Skin epidermis (tissue), 12 donors: ENCODE data around the gene TUBB1.

Source experiments
- H3K27ac ChIP-seq, 21 experiments: fragments of 200-600 bp; sonication (generic) in 11 of 21; one replicate each; pipeline ENCODE4 v1.5.0; 2020; ENCODE audit warnings: mild to moderate bottlenecking in 3 of 21, inconsistent platforms in 2 of 21, moderate library complexity in 2 of 21
- H3K4me3 ChIP-seq, 7 experiments: fragments of 200-600 bp; sonication (generic) in 2 of 7; one replicate each; pipeline ENCODE4 v1.5.0; 2020; ENCODE audit warnings: inconsistent platforms in 2 of 7, mild to moderate bottlenecking in 2 of 7, moderate library complexity in 1 of 7

TUBB1 gene

DNA sequence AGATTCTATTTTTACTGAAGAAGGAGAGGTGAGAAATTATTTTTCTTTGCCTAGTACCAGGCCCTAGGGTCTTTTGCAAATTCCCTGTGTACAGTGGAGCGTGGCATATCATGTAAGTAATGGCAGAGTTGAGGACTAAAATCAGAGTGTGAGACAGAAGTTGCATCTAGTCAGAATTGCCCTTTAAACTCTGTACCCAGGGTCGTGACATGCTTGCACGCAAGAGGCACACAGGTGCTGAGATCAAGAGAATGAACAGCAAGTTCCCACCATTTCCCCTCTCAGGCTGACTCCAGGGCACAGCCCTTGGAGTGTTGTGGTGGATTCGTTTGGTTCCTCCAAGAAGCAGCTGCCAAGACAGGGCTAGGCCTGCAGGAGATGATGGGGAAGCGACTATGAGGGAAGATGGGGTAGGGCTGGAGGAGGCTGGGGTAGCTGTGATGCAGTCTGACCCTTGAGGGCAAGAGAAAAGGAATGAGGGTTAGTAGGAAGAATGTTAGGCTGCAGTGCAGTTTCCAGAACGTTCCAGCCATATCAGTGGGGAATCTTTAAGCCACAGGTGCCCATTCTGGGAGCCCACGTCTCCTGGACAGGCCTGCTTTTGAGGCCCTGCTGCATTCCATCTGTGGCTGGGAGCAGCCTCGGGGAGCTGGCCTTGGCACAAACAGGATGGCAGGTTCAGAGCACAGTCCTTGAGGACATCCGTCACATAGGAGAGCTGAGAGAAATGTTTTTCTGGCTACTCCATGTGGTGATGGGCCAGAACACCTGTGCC is 31.3 kb upstream of the TUBB1 start:
- Histone ChIP-seq H3K4me3 (no peak overlapping the region), H3K27ac (no peak overlapping the region)

DNA sequence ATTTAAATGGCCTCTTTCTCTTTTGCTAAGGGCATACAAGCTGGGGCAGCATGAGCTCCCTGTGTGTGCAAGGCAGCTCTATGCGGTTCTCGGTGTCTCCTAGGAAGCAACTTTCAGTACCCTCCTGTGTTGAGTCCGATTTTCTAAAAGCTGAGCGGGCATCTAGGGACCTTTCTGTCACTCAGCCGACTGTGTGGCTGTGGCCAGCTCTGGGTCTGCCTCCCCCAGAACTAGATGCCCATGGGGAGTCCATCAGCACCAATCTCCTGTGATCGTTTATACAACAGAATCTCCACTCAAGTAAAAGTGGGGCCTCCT is 30.7 kb upstream of the TUBB1 start:
- H3K27ac ChIP-seq = no peak overlapping the region

DNA sequence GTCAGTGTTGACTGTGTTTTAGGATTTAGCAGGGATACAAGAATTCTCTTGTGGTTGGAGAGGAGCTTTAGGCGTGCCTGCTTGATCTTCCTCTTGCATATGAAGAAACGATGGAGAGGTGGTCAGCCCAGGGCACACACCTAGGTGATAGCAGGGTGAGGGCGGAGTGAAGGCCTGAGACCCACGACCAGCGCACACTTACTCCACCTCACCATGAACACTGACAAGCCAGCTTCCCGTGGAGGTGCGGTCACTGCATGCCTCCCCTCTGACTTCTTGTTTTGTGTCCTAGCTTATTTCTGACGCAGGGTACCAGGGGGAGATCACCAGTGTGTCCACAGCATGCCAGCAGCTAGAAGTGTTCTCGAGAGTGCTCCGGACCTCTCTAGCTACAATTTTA is 30.0 kb upstream of the TUBB1 start:
- no peak overlapping the region for H3K27ac ChIP-seq
- no peak overlapping the region for H3K4me3 ChIP-seq

More for the DNA sequence above, 30.7 kb upstream of the TUBB1 start:
- no peak overlapping the region for H3K4me3 ChIP-seq

DNA sequence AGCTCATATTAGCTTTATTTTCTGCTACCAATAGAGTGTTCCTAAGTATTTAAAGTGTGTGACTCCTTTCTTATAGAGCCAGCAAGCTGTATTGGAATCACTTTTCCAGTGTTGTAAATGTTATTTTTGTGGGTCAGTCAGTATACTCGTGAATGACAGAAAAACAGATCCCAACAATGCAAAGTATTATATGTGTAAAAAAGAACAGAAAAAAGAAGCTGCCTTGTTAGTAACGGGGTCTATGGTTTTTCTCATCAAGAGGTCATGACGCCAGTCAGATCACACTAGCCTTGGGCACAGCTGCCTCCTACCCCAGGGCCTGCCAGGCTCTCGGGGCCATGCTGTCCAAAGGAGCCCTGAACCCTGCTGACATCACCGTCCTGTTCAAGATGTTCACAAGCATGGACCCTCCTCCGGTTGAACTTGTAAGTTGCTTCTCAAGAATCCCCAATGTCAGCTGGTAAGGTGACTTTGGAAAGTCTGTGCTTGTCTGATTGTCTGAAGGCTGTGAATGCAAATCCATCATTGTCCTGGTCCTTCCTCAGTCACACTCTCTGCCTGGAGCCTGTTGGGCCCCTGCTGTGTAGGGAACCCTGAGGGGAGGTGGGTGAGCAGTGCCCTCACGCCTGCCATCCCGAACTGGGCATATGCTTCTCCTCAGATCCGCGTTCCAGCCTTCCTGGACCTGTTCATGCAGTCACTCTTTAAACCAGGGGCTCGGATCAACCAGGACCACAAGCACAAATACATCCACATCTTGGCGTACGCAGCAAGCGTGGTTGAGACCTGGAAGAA is 28.4 kb upstream of the TUBB1 start:
- no peak overlapping the region for H3K27ac ChIP-seq
- H3K4me3 ChIP-seq = no peak overlapping the region

DNA sequence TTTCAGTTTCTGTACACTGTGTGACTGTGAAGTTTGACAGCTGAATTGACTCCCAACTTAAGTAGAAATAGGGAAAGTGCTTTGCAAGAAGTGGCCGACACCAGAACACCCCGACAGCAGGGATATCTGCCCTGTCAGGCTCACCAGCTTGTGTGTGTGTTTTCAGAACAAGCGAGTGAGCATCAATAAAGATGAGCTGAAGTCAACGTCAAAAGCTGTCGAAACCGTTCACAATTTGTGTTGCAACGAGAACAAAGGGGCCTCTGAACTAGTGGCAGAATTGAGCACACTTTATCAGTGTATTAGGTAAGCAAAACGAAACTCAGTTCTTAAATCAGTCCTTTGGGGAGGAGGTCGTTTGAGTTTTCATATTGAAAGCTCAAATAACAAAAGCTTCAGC is 27.5 kb upstream of the TUBB1 start:
- H3K27ac ChIP-seq = no peak overlapping the region

DNA sequence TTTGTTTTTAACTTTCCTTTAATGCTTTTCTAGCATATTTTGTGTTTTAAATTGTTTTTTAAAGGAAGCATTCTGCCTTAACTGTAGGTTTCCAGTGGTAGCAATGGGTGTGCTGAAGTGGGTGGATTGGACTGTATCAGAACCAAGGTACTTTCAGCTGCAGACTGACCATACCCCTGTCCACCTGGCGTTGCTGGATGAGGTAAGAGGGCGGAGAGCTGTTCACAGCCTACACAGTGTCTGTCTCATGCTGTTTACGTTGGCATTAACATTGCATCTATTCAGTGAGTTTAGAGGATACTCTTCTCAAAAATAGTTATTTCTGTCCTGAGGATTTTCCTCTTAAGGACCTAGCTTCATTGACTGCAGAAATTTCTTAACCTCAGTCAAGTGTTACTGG is 26.3 kb upstream of the TUBB1 start:
- Histone ChIP-seq H3K27ac (no peak overlapping the region), H3K4me3 (no peak overlapping the region)

More for the DNA sequence above, 27.5 kb upstream of the TUBB1 start:
- H3K4me3 ChIP-seq = no peak overlapping the region

DNA sequence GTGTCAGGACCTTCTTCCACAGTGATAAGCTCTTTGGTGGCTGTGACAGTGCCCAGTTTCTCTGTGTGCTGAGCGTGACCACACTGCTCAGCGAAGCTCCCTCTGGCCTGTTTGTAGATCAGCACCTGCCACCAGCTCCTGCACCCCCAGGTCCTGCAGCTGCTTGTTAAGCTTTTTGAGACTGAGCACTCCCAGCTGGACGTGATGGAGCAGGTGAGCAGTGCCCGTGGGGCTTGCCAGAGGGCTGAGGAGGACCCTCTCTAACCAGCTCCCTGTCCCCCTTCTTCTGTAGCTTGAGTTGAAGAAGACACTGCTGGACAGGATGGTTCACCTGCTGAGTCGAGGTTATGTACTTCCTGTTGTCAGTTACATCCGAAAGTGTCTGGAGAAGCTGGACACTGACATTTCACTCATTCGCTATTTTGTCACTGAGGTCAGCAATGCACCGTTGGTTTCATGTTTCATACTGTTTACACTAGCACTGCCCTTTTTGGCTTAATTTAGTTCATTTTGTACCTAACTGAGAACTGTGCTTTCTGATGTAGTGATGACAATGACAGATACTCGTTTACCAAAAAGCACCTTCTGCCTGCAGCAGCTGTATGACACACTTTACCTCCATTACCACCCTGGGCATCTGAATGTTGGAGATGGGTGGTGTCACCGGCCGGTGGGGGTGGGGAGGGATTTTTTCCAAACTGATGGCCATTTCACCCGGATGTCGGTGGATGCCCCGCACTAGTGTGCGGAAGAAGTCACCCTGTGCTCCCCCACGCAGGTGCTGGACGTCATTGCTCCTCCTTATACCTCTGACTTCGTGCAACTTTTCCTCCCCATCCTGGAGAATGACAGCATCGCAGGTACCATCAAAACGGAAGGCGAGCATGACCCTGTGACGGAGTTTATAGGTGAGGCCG is 25.6 kb upstream of the TUBB1 start:
- Histone ChIP-seq H3K27ac (no peak overlapping the region), H3K4me3 (no peak overlapping the region)

DNA sequence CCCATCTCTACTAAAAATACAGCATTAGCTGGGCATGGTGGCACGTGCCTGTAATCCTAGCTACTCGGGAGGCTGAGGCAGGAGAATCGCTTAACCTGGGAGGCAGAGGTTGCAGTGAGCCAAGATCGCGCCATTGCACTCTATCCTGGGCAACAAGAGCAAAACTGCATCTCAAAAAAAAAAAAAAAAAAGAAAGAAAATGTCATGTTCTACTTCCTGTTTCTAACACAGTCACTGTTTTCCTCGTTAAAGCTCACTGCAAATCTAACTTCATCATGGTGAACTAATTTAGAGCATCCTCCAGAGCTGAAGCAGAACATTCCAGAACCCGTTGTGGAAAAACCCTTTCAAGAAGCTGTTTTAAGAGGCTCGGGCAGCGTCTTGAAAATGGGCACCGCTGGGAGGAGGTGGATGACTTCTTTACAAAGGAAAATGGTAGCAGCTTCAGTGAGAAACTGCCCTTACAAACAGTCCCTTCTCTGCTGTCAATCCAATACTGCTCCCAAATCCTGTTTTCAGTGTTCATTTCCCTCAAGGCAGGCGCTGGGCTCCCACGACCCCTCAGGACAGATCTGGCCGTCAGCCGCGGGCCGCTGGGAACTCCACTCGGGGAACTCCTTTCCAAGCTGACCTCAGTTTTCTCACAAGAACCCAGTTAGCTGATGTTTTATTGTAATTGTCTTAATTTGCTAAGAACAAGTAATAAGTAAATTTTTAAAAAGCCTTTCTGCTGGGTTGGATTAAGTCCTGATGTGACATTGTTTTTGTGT is 24.7 kb upstream of the TUBB1 start:
- Histone ChIP-seq H3K27ac (peak overlapping the region in 1 of 21 experiments; percentile 21), H3K4me3 (no peak overlapping the region)

DNA sequence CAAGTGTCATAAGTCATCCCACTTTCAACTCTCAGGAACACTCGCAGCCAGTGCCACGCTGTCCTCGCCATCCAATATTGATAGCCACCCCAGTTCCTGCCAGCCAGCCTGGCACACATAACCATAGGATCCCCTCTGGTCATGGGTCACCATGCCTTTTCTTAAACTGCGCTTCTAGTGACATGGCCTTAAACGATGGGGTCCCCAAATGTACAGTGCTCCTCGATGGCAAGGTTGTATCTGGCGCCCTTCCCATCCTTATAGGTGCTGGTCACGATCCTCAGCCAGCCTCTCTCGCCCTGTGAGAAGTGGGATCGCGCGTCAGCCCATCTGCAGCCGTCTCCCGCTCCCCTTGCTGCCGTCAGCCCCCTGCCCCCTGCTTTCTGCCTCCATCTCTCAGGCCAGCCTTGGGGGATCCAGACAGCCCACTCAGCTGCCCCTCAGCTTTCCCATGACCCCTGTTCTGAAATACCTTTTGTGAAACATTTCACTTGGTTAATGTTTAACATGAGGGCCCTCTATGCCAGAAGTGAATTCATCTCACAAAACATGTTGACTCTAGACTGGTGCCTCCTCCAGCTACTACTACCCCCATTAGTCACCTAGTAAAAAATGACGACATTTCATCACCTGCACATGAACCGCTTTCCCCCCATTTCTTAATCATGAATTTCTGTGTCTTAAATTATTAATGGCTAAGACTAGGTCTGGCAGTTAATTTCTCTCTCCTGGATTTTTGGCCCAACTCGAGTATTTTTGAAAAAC is 23.6 kb upstream of the TUBB1 start:
- H3K27ac ChIP-seq = no peak overlapping the region
- H3K4me3 ChIP-seq = no peak overlapping the region

DNA sequence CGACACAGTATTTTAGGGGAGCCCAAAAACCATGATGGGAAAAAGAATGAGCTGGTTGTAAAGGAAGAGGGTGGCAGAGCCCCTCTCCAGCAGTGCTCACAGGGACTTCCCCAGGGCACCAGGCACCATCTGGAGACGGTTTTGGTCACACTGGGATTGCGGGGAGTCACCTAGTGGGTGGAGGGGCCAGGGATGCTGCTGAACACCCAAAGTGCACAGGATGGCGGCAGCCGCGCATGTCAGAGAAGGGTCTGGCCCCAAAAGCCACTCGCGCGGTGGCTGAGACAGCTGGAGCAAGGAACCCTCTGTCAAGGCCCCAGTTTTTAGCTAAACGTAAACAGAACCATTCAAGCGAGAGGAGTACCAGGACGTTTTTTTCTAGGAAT is 23.0 kb upstream of the TUBB1 start:
- no peak overlapping the region for H3K27ac ChIP-seq
- no peak overlapping the region for H3K4me3 ChIP-seq

DNA sequence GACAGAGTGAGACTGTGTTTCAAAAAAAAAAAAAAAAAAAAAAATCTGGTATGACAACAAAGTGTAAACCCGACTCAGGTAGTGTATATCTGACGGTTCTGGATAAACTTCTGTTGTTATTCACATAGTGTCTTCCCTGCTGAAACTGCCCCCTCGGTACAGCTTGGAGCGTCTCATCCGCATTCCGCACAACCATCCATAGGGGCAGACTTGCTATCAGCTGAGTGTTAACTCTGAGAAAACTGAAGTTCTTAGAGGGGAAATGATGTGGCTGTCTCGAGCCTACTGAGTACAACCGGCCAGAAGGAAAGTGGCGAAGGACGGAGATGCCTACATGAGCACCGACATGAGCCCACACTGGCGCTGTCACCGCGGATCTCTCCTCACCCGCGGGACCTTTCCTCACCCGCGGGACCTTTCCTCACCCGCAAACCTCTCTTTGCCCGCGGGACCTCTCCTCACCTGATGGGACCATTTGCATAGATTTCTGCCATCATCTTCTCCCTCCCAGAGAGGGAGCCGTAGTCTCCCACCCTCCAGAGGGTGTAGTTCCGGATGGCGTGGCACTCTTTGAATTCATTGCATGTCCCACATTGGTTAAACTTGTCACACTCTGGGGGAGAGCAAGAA is 22.0 kb upstream of the TUBB1 start:
- no peak overlapping the region for H3K27ac ChIP-seq

DNA sequence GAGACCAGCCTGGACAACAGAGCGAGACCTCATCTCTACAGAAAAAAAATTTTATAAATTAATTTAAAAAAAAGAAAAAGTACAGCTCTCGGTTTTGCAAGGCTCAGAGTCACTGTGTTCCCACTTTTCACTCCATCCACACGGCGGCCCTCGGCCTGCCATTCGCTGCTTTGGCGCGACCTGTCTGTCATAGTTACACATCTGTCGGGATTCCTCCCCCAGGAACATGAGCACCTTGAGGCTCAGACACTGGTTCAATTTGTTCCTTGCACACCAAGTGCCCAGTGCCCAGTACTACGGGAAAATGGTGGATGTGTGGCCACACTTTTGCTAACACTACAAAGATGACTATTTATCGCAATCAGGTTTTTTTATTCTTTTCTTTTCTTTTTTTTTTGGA is 20.6 kb upstream of the TUBB1 start:
- H3K4me3 ChIP-seq = no peak overlapping the region
- H3K27ac ChIP-seq = no peak overlapping the region

More for the DNA sequence above, 22.0 kb upstream of the TUBB1 start:
- no peak overlapping the region for H3K4me3 ChIP-seq

DNA sequence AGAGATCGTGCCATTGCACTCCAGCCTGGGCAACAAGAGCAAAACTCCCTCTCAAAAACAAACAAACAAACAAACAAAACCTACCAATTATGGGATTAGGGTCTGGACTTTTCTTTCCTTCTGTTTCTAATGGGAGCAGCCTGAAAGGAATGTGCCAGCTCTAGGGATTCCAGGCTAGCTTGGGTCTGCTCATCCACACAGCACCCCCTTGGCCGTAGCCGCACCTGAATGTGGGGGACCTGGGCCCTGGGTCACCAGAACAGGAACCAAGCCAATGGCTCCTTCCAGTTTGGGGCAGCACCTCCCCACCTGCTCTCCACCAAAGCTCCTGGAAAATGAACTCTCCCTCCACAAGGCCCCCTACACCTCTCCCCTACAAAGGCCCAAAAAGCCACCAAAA is 18.9 kb upstream of the TUBB1 start:
- Histone ChIP-seq H3K4me3 (no peak overlapping the region), H3K27ac (no peak overlapping the region)

DNA sequence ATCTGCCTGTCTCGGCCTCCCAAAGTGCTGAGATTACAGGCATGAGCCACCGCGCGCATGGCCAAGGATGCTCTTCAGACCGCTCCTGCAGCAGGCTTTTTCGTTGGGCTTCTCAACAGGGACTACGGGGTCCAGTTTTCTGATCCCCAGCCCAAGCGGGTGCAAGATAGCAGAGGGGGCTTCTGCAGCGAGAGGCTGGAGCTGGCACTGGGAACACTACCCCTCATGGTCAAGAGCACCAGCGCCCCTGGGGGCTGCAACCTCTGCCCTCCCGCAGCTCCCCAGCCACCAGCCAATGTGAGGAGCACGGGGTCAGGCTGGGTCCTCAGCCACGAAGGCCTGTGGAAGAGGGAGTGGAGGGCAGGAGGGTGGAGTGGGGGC is 18.2 kb upstream of the TUBB1 start:
- Histone ChIP-seq H3K27ac (no peak overlapping the region), H3K4me3 (no peak overlapping the region)

DNA sequence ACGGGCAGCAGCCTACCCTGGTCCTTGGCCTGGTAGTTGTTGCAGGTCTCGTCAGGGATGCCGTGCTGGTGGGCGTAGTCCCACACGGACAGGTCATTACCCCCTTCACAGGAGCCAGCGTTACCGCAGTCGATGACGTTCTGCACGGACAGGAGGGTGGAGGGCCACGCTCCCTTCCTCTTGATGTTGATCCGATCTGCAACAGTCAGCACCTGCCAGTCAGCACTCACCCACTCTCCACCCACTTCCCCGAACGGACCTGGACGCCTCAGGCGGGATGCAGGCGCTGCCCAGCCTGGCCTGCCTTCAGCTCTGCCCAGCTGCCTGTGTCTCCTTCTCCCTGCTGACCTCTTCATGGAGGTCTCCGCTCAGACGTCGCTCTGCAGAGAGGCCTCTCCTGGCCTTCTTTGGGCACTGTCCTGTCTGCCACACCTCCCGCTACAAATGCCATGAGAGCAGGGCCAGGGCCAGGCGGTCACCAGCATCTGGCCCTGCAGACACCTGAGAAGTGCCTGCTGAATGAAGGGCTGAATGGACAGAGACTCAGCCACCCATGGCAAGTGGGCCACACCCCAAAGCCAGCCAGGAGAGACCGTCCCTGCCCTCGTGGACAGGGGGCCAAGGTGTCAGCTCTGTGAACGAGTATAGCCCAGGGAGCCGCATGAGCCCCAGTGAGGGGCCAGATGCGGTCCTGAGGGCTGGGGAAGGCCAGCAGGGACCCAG is 17.6 kb upstream of the TUBB1 start:
- no peak overlapping the region for H3K27ac ChIP-seq
- no peak overlapping the region for H3K4me3 ChIP-seq

DNA sequence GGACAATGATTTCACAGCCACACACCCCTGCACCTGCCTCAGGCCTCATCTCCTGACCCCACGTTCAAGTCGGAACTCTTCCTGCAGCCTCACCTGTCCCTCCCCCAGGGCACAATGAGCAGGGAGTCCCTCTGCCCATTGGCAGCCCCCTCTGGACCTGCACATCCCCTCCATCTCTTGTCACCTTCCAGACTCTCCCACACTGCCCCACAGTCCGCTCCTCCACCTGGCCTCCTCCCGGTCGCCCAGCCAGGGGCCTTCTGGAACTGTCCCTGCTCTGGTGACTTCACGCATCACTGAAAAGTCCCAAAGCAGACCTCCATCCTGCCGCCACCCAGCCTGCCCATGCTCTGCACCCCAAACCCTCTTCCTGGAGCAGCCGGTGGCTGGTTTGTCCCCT is 16.8 kb upstream of the TUBB1 start:
- no peak overlapping the region for H3K4me3 ChIP-seq
- H3K27ac ChIP-seq = no peak overlapping the region

DNA sequence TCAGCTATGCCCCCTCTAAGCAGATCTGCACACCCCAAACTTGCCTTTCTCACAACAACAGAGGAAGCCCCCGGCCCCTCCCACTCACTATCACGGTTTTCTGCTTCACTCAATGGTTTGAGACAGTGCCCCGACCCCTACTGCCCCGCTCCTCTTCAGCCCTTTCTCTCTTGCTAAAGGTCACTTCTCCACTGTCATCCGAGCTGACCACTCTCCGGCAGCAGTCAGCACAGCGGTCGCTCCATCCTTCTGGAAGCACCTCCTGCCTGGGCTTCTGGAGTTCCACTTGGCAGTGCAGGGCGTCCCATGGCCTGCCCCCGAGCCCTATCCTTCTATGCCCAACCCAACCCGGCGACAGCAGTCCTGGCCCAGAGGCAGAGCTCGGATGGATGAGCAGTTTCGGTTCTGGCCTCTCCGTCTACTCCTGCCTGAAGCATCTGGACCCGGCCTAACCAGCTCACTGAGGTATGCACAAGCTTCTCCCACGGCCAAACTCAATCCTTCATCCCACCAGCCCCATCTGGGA is 16.3 kb upstream of the TUBB1 start:
- H3K4me3 ChIP-seq = no peak overlapping the region
- H3K27ac ChIP-seq = peak overlapping the region in 2 of 21 experiments; percentile 83 to 93
